Activated naive CD8-positive, alpha-beta T cell (primary cell): ENCODE data around the gene TMEM63A.

Experiments used
- H3K27ac Mint-ChIP-seq: one replicate; pipeline ENCODE4 v1.8.0; 2021; ENCODE audit warnings: mixed read lengths
- H3K27me3 Mint-ChIP-seq: one replicate; pipeline ENCODE4 v1.8.0; 2021; ENCODE audit warnings: mixed read lengths
- H3K36me3 Mint-ChIP-seq: one replicate; pipeline ENCODE4 v1.8.0; 2021; ENCODE audit warnings: mixed read lengths
- H3K4me1 Mint-ChIP-seq: one replicate; pipeline ENCODE4 v1.8.0; 2021; ENCODE audit warnings: low read depth, mixed read lengths
- H3K4me3 Mint-ChIP-seq: one replicate; pipeline ENCODE4 v1.8.0; 2021; ENCODE audit warnings: mild to moderate bottlenecking, mixed read lengths
- H3K9me3 Mint-ChIP-seq: one replicate; pipeline ENCODE4 v1.8.0; 2021; ENCODE audit warnings: low read depth, mixed read lengths

Gene TMEM63A

DNA sequence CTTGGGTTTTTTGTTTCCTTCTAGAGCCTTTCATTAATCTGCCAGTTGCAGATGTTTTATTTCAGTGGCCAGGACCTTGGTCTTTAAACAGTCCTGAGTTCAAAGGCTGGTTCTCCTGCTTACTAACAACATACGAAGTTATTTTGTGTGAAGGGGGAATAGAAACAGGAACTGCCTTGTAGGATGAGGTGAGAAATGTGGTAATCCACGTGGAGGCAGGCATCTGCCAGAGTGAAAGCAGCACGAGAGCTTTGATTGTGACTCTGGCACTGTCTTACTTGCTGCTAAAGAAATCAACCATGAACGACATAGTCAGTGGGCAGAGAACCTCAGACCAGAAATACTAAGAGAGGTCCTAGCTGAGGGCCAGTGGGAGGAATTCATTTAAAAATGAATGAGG lies 30.4 kb downstream of the TMEM63A start:
- no peaks in the 10 kb centered on the region for H3K9me3 Mint-ChIP-seq
- H3K4me1 Mint-ChIP-seq, result peaks cover 56% of the 10 kb centered on the region
- H3K36me3 Mint-ChIP-seq, result peaks cover 13% of the 10 kb centered on the region
- no peak overlapping the region for H3K4me3 Mint-ChIP-seq
- peak overlapping the region; percentile 66 for H3K27ac Mint-ChIP-seq
- H3K27me3 Mint-ChIP-seq, result no peaks in the 10 kb centered on the region

- Mint-ChIP-seq H3K9me3 (no peaks in the 10 kb centered on the region), H3K4me3 (no peak overlapping the region), H3K27me3 (no peaks in the 10 kb centered on the region), H3K36me3 (peaks cover 13% of the 10 kb centered on the region), H3K4me1 (peaks cover 62% of the 10 kb centered on the region), H3K27ac (peak overlapping the region; percentile 87)
Observed at GRCh38 chr1:225850370-225850769, 31.8 kb downstream of the TMEM63A start.

DNA sequence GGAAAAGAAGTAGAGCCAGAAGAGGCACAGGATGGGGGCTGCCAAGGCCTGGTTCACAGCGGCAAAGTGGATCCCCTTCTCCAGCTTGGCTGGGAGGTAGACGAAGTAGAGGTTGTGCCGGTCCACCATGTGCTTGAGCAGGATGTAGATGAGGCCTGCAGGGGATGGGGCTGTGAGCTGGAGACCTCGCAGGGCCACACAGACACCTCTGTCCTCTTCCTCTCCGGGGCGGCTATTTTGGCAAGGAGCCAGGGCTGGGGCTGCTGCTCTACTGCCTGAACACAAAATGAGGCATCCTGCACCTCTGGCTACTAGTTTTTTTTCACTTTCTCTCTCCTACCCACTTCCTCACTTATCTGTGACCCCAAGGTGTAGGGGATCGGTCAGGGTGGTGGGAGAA lies 32.3 kb downstream of the TMEM63A start:
- Mint-ChIP-seq H3K4me1 (peaks cover 62% of the 10 kb centered on the region), H3K36me3 (peaks cover 13% of the 10 kb centered on the region), H3K4me3 (peak overlapping the region; percentile 45), H3K27me3 (no peaks in the 10 kb centered on the region), H3K27ac (peak overlapping the region; percentile 87), H3K9me3 (no peaks in the 10 kb centered on the region)

DNA sequence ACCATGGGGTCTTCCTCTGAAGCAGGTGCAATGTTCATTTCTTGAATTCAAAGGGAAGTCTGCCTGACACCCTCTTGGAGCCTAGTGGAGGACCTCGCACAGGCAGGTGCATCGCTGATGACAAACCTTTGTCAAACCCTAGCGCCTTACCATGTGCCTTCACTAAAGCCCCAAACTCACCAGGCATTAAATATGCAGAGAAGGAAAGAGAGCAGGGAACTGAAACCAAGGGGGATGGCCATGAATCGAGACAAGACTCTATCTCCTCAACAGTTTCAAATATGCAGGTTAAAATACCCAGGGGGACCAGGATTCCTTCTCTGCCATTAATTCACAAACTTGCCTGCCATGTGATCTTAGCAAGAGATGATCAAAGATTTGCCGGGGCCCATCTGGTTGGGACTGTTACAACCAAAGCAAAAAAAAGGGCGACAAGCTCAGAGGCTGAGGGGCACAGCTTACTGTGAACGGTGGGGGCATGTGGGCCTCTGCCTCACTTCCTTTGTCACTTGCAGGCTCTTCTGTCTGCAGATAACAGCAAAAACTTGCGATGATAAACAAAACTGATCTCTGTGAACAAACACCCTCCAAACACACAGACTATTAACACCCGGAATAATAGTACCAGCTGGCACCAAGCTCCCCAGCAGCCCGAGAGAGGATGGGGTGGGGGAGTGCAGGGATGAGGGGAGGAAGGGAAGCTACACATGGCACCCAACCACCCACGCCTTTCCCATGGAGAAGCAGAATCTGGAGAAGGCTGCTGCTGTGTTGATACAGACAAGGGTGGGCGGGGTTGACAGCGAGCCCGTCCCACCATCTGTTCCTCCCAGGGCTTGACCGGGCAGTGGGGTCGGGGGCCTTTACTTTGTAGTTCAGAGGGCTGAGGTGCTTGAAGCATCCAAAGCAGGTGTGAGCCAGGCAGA lies 33.9 kb downstream of the TMEM63A start:
- Mint-ChIP-seq H3K9me3 (no peaks in the 10 kb centered on the region), H3K27me3 (no peaks in the 10 kb centered on the region), H3K4me3 (peak overlapping the region; percentile 79), H3K27ac (peak overlapping the region; percentile 92), H3K4me1 (peaks cover 62% of the 10 kb centered on the region), H3K36me3 (peaks cover 10% of the 10 kb centered on the region)

DNA sequence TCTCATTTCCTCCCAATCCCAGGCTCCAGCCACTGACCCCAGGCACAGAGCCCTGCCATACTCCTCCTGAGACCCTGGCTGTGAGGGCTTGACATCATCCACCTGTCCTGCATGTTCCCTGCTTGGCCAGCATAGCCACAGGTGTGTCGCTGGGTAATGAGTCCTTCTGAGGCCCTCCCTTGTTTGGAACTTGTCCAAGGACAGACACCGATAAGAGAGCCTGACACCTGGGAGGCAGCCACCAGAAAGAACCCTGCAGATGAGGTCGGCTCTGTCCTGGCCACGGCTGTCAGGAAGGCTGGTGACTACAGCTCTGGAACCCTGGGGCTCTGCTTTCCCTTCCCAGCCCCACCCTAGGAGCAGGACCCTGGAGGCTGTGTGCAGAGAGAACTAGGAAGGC lies 34.6 kb downstream of the TMEM63A start:
- peak overlapping the region; percentile 79 for H3K4me3 Mint-ChIP-seq
- H3K27ac Mint-ChIP-seq, result peak overlapping the region; percentile 92

GRCh38 chr1:225846331-225847310 lies 35.6 kb downstream of the TMEM63A start:
- Mint-ChIP-seq H3K27ac (peak overlapping the region; percentile 34), H3K4me3 (no peak overlapping the region), H3K4me1 (peaks cover 58% of the 10 kb centered on the region), H3K27me3 (no peaks in the 10 kb centered on the region), H3K36me3 (peaks cover 3% of the 10 kb centered on the region), H3K9me3 (no peaks in the 10 kb centered on the region)

More for the DNA sequence above, 34.6 kb downstream of the TMEM63A start:
- Mint-ChIP-seq H3K27me3 (no peaks in the 10 kb centered on the region), H3K4me1 (peaks cover 64% of the 10 kb centered on the region), H3K9me3 (no peaks in the 10 kb centered on the region), H3K36me3 (peaks cover 10% of the 10 kb centered on the region)

GRCh38 chr1:225845571-225846259 lies 36.5 kb downstream of the TMEM63A start:
- no peaks in the 10 kb centered on the region for H3K27me3 Mint-ChIP-seq
- no peaks in the 10 kb centered on the region for H3K9me3 Mint-ChIP-seq
- no peak overlapping the region for H3K27ac Mint-ChIP-seq
- peaks cover 3% of the 10 kb centered on the region for H3K36me3 Mint-ChIP-seq
- no peak overlapping the region for H3K4me3 Mint-ChIP-seq
- H3K4me1 Mint-ChIP-seq, result peaks cover 57% of the 10 kb centered on the region

DNA sequence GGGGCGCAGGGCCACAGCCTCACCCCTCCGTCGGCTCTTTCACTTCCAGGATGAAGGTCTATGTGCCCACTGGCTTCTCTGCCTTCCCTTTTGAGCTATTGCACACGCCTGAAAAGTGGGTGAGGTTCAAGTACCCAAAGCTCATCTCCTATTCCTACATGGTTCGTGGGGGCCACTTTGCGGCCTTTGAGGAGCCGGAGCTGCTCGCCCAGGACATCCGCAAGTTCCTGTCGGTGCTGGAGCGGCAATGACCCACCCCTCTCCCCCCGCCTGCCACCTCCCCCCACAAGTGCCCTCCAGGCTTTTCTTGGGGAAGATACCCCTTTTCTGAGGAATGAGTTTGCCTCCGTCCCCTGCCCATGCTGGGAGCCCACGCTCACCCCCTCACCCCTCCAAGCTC lies 37.1 kb downstream of the TMEM63A start:
- H3K9me3 Mint-ChIP-seq, result no peaks in the 10 kb centered on the region
- peaks cover 3% of the 10 kb centered on the region for H3K36me3 Mint-ChIP-seq
- no peak overlapping the region for H3K27ac Mint-ChIP-seq
- no peak overlapping the region for H3K4me3 Mint-ChIP-seq
- peaks cover 58% of the 10 kb centered on the region for H3K4me1 Mint-ChIP-seq
- H3K27me3 Mint-ChIP-seq, result no peaks in the 10 kb centered on the region

- H3K4me3 Mint-ChIP-seq, result no peak overlapping the region
- H3K4me1 Mint-ChIP-seq, result peaks cover 56% of the 10 kb centered on the region
- no peaks in the 10 kb centered on the region for H3K36me3 Mint-ChIP-seq
Observed at GRCh38 chr1:225844236-225845061, 37.7 kb downstream of the TMEM63A start.

GRCh38 chr1:225843426-225843795 lies 38.8 kb downstream of the TMEM63A start:
- Mint-ChIP-seq H3K4me1 (peaks cover 47% of the 10 kb centered on the region), H3K9me3 (no peaks in the 10 kb centered on the region), H3K4me3 (no peak overlapping the region), H3K27me3 (no peaks in the 10 kb centered on the region), H3K27ac (peak overlapping the region; percentile 72), H3K36me3 (no peaks in the 10 kb centered on the region)

More at GRCh38 chr1:225844236-225845061, 37.7 kb downstream of the TMEM63A start:
- Mint-ChIP-seq H3K9me3 (no peaks in the 10 kb centered on the region), H3K27me3 (no peaks in the 10 kb centered on the region), H3K27ac (peak overlapping the region; percentile 75)

GRCh38 chr1:225842788-225843425 lies 39.3 kb downstream of the TMEM63A start:
- no peak overlapping the region for H3K4me3 Mint-ChIP-seq
- peaks cover 44% of the 10 kb centered on the region for H3K4me1 Mint-ChIP-seq
- H3K27me3 Mint-ChIP-seq, result no peaks in the 10 kb centered on the region
- no peaks in the 10 kb centered on the region for H3K36me3 Mint-ChIP-seq
- peak overlapping the region; percentile 72 for H3K27ac Mint-ChIP-seq
- no peaks in the 10 kb centered on the region for H3K9me3 Mint-ChIP-seq

DNA sequence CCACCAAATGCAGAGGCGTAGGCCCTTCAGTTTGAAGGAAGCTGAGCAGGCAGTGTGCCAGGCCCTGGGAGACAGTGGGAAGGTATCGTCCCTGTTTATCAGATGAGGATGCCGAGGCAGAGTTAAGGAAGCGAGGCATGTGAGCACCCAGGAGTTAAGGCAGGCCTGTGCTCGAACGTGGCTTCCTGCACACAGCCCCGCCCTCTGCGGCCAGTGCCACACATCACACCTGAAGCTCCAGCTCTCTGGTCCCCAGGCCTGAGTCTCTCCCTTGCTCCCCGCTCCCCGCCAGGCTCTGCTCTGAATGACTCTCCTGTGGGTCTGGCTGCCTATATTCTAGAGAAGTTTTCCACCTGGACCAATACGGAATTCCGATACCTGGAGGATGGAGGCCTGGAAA lies 40.1 kb downstream of the TMEM63A start:
- peak overlapping the region; percentile 58 for H3K27ac Mint-ChIP-seq
- no peak overlapping the region for H3K4me3 Mint-ChIP-seq
- no peaks in the 10 kb centered on the region for H3K36me3 Mint-ChIP-seq
- H3K4me1 Mint-ChIP-seq, result peaks cover 36% of the 10 kb centered on the region
- no peaks in the 10 kb centered on the region for H3K27me3 Mint-ChIP-seq
- no peaks in the 10 kb centered on the region for H3K9me3 Mint-ChIP-seq

- Mint-ChIP-seq H3K4me1 (peaks cover 28% of the 10 kb centered on the region), H3K27ac (peak overlapping the region; percentile 78), H3K9me3 (no peaks in the 10 kb centered on the region), H3K27me3 (no peaks in the 10 kb centered on the region), H3K36me3 (no peaks in the 10 kb centered on the region), H3K4me3 (no peak overlapping the region)
Observed at GRCh38 chr1:225840713-225841112, 41.5 kb downstream of the TMEM63A start.
